Suprapubic skin (tissue), 3 donors: Measurements from ENCODE around the gene CBARP.

Experiments
- CTCF ChIP-seq, 2 donors: fragments of 200-600 bp in 1 of 2; fragments of 450-650 bp in 1 of 2; sonication (generic) in 1 of 2; IDR thresholded peaks; one replicate each; pipeline ENCODE4 v1.5.1; 2016 to 2019; ENCODE audit warnings: antibody characterized with exemption in 2 of 2, mild to moderate bottlenecking in 1 of 2, moderate library complexity in 1 of 2
- EP300 ChIP-seq: sonication (generic); formaldehyde crosslinking; IDR thresholded peaks from one replicate; pipeline ENCODE4 v1.6.1; 2017; ENCODE audit warnings: antibody characterized with exemption
- POLR2A ChIP-seq, 2 donors: fragments of 450-650 bp; IDR thresholded peaks; one replicate each; pipeline ENCODE4 v1.6.1; 2017; ENCODE audit warnings: antibody characterized with exemption in 2 of 2, mild to moderate bottlenecking in 2 of 2, moderate library complexity in 2 of 2

- TF ChIP-seq CTCF (IDR thresholded peaks at IDR 0.05), result no peak
- no peak for TF ChIP-seq POLR2A (IDR thresholded peaks at IDR 0.05)
- no peak for TF ChIP-seq EP300
Observed at GRCh38 chr19:1261798-1262622, 24.2 kb upstream of the CBARP start.
